HG02763 (cell line): ENCODE results near the gene EOLA1.
"Not testable (repeated sequence)": the region's sequence is repeated elsewhere in the genome, so short reads cannot be mapped to it uniquely, and the experiment has no call there.

Experiments
- ATAC-seq: cut with Tn5 transposase; IDR thresholded peaks from one replicate; pipeline ENCODE4 v1.9.1; 2021; ENCODE audit warnings: mild to moderate bottlenecking, moderate library complexity; ENCODE audit not compliant: unreplicated experiment

EOLA1 gene

GRCh38 chrX:149513825-149514428 is 26.9 kb upstream of the EOLA1 start:
- no peak for ATAC-seq

- ATAC-seq: no peak
Measured at GRCh38 chrX:149515954-149516602, 24.7 kb upstream of the EOLA1 start.

GRCh38 chrX:149516604-149517003 is 24.2 kb upstream of the EOLA1 start:
- ATAC-seq: no peak

GRCh38 chrX:149517308-149517707 is 23.5 kb upstream of the EOLA1 start:
- no peak for ATAC-seq

- ATAC-seq: no peak
Measured at GRCh38 chrX:149518236-149518635, 22.6 kb upstream of the EOLA1 start.

- ATAC-seq: not testable (repeated sequence)
Measured at GRCh38 chrX:149520636-149521277, 20.1 kb upstream of the EOLA1 start.

GRCh38 chrX:149521438-149521837 is 19.4 kb upstream of the EOLA1 start:
- no peak for ATAC-seq

- no peak for ATAC-seq
Measured at GRCh38 chrX:149522916-149523315, 17.9 kb upstream of the EOLA1 start.

- peak; percentile 90 for ATAC-seq
Measured at GRCh38 chrX:149525389-149525788, 15.4 kb upstream of the EOLA1 start.

GRCh38 chrX:149525903-149526302 is 14.9 kb upstream of the EOLA1 start:
- ATAC-seq: peak; percentile 39

- not testable (repeated sequence) for ATAC-seq
Measured at GRCh38 chrX:149526318-149527033, 14.3 kb upstream of the EOLA1 start.

GRCh38 chrX:149527705-149528104 is 13.1 kb upstream of the EOLA1 start:
- ATAC-seq: no peak

- ATAC-seq: no peak
Measured at GRCh38 chrX:149528381-149528780, 12.4 kb upstream of the EOLA1 start.

GRCh38 chrX:149531599-149531998 is 9.2 kb upstream of the EOLA1 start:
- peak; percentile 52 for ATAC-seq

- ATAC-seq: not testable (repeated sequence)
Measured at GRCh38 chrX:149532868-149533267, 7.9 kb upstream of the EOLA1 start.

GRCh38 chrX:149533999-149534398 is 6.8 kb upstream of the EOLA1 start:
- not testable (repeated sequence) for ATAC-seq

- not testable (repeated sequence) for ATAC-seq
Measured at GRCh38 chrX:149534926-149535602, 5.7 kb upstream of the EOLA1 start.

GRCh38 chrX:149537474-149537873 is 3.3 kb upstream of the EOLA1 start:
- ATAC-seq: not testable (repeated sequence)

GRCh38 chrX:149539283-149540130 is 1.3 kb upstream of the EOLA1 start:
- ATAC-seq: peak; percentile 37

GRCh38 chrX:149540131-149540620 is 636 bp upstream of the EOLA1 start:
- peak; percentile 28 for ATAC-seq
